Activated T-cell treated with anti-CD3 and anti-CD28 coated beads for 1 hour (primary cell): Measurements from ENCODE around the gene PBRM1.
"Not testable (repeated sequence)": the region's sequence is repeated elsewhere in the genome, so short reads cannot be mapped to it uniquely, and the experiment has no call there.

ENCODE experiments used
- DNase-seq: peaks from one replicate; pipeline ENCODE4 v3.0.0-alpha.2; 2020; ENCODE audit warnings: low read depth

The PBRM1 gene

GRCh38 chr3:52685709-52686691 lies at the start of gene PBRM1, which contains the start of gene GNL3:
Gene PBRM1 (minus strand): TSS chr3:52685913.
Gene GNL3 (plus strand): TSS chr3:52686032. CDS start chr3:52686093, 61 bp downstream.
- DNase-seq, result peak; percentile 86

GRCh38 chr3:52733256-52733891 lies 47.7 kb upstream of the PBRM1 start:
- no peak for DNase-seq

GRCh38 chr3:52731590-52731989 lies 45.9 kb upstream of the PBRM1 start:
- no peak for DNase-seq

GRCh38 chr3:52730681-52731080 lies 45.0 kb upstream of the PBRM1 start:
- no peak for DNase-seq

- DNase-seq, result not testable (repeated sequence)
These were observed 43.0 kb upstream of the PBRM1 start for GRCh38 chr3:52728753-52729152.

- no peak for DNase-seq
These were observed 38.8 kb upstream of the PBRM1 start for GRCh38 chr3:52724511-52724910.

- DNase-seq, result no peak
These were observed 38.2 kb upstream of the PBRM1 start for GRCh38 chr3:52723935-52724334.

- DNase-seq, result no peak
These were observed 36.8 kb upstream of the PBRM1 start for GRCh38 chr3:52722491-52722890.

GRCh38 chr3:52721730-52722008 lies 36.0 kb upstream of the PBRM1 start:
- no peak for DNase-seq

GRCh38 chr3:52721002-52721729 lies 35.5 kb upstream of the PBRM1 start:
- DNase-seq, result no peak

GRCh38 chr3:52719618-52720017 lies 33.9 kb upstream of the PBRM1 start:
- DNase-seq, result no peak

- DNase-seq, result no peak
These were observed 30.1 kb upstream of the PBRM1 start for GRCh38 chr3:52715714-52716305.

- DNase-seq, result no peak
These were observed 28.9 kb upstream of the PBRM1 start for GRCh38 chr3:52714335-52715302.

GRCh38 chr3:52712291-52713212 lies 26.8 kb upstream of the PBRM1 start:
- no peak for DNase-seq

GRCh38 chr3:52710512-52710911 lies 24.8 kb upstream of the PBRM1 start:
- no peak for DNase-seq

- no peak for DNase-seq
These were observed 21.9 kb upstream of the PBRM1 start for GRCh38 chr3:52707585-52707984.

GRCh38 chr3:52705688-52706686 lies 20.3 kb upstream of the PBRM1 start, which contains the start of the genes GLT8D1 and SPCS1:
Gene GLT8D1 (minus strand): TSS chr3:52705791. CDS start chr3:52700460, 5,331 bp downstream.
Gene SPCS1 (plus strand): TSS chr3:52706106. CDS start chr3:52706247, 141 bp downstream.
- DNase-seq, result peak; percentile 80

GRCh38 chr3:52705438-52705687 lies 19.6 kb upstream of the PBRM1 start:
- DNase-seq, result no peak
